Calu3 (cell line): Measurements from ENCODE around the gene FAF1. TPM values are rescaled to one million over a fixed set of nuclear protein-coding genes. Genes with fewer than 3 reads are reported as not detected.

Source experiments
- BruUV-seq: library from RNA; stranded (reverse); fragments of 400-500 nt; replicated peaks from 2 replicates; lab custom pipeline; 2021; lab: Mats Ljungman, UMichigan
- CTCF ChIA-PET: fragments of 300-600 bp; sonication (Branson Sonifier 250); formaldehyde crosslinking; loops from one replicate; lab custom pipeline; 2022; ENCODE audit warnings: antibody characterized with exemption; lab: Charles Lee
- DNase-seq: peaks from one replicate; pipeline ENCODE4 v3.0.0; 2022
- H3K27ac Mint-ChIP-seq: one replicate; pipeline ENCODE4 v1.8.0; 2022; ENCODE audit warnings: mixed read lengths; ENCODE audit not compliant: unreplicated experiment
- H3K27me3 Mint-ChIP-seq: one replicate; pipeline ENCODE4 v1.8.0; 2022; ENCODE audit warnings: mixed read lengths; ENCODE audit not compliant: unreplicated experiment
- H3K36me3 Mint-ChIP-seq: one replicate; pipeline ENCODE4 v1.8.0; 2022; ENCODE audit warnings: mild to moderate bottlenecking, moderate library complexity, mixed read lengths; ENCODE audit not compliant: insufficient read depth, unreplicated experiment
- H3K4me1 Mint-ChIP-seq: one replicate; pipeline ENCODE4 v1.8.0; 2022; ENCODE audit warnings: mild to moderate bottlenecking, low read depth, mixed read lengths; ENCODE audit not compliant: unreplicated experiment
- H3K4me3 Mint-ChIP-seq: one replicate; pipeline ENCODE4 v1.8.0; 2022; ENCODE audit warnings: mild to moderate bottlenecking, low read depth, moderate library complexity, mixed read lengths; ENCODE audit not compliant: unreplicated experiment
- H3K9me3 Mint-ChIP-seq: one replicate; pipeline ENCODE4 v1.8.0; 2022; ENCODE audit warnings: low read depth, mixed read lengths; ENCODE audit not compliant: unreplicated experiment
- intact Hi-C: fragments of 100-400 bp; cut with micrococcal nuclease; formaldehyde crosslinking; loops from one replicate; pipeline ENCODE4 v1.10.0; 2022; ENCODE audit not compliant: unreplicated experiment
- total RNA-seq: library from RNA; stranded (reverse); gene quantifications from 2 replicates; pipeline ENCODE4 v1.2.3, GENCODE V29; 2022
- TF ChIP-seq, protein P1 (sequence below): fragments of 200-600 bp; IDR thresholded peaks from one replicate; pipeline ENCODE4 v1.8.0; 2022; ENCODE audit warnings: antibody characterized with exemption; ENCODE audit not compliant: unreplicated experiment

Gene FAF1
- total RNA-seq, 1 experiment from 2014 or later, result 104 TPM

DNA sequence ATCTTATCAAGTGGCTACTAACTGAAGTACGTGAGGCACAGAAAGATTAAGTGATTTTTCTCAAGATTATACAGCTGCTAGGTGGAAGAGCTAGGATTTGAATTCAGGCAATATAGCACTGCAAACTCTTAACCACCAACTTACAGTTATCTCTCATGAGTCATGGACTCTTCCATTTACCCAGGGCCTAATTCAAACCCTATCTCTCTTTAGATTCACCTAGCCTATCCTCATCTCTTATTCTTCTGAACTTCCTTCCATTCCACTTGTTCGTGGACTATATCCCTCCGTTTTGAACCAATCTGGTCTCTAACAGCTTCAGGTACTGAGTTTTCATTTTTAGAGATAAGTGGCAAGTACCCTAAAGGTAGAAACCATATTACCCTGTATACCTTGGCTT, 444.0 kb downstream of the FAF1 start:
- no peak overlapping the region for H3K4me3 Mint-ChIP-seq
- H3K27me3 Mint-ChIP-seq, result no peaks in the 10 kb centered on the region
- H3K36me3 Mint-ChIP-seq, result no peaks in the 10 kb centered on the region
- DNase-seq, result no peak
- CTCF ChIA-PET, result interaction anchor here (0.5 kb wide), 1 partner anchor 1639 kb away, joined by 8 read pairs; no protein-coding TSS in a partner anchor
- TF ChIP-seq, protein P1, sequence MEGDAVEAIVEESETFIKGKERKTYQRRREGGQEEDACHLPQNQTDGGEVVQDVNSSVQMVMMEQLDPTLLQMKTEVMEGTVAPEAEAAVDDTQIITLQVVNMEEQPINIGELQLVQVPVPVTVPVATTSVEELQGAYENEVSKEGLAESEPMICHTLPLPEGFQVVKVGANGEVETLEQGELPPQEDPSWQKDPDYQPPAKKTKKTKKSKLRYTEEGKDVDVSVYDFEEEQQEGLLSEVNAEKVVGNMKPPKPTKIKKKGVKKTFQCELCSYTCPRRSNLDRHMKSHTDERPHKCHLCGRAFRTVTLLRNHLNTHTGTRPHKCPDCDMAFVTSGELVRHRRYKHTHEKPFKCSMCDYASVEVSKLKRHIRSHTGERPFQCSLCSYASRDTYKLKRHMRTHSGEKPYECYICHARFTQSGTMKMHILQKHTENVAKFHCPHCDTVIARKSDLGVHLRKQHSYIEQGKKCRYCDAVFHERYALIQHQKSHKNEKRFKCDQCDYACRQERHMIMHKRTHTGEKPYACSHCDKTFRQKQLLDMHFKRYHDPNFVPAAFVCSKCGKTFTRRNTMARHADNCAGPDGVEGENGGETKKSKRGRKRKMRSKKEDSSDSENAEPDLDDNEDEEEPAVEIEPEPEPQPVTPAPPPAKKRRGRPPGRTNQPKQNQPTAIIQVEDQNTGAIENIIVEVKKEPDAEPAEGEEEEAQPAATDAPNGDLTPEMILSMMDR, result no peak
- no peak overlapping the region for H3K27ac Mint-ChIP-seq
- intact Hi-C loops, result no loop called here
- H3K4me1 Mint-ChIP-seq, result no peaks in the 10 kb centered on the region
- H3K9me3 Mint-ChIP-seq, result no peaks in the 10 kb centered on the region
- no TSS peak for BruUV-seq

- TF ChIP-seq, protein P1, result no peak
- Mint-ChIP-seq H3K36me3 (no peaks in the 10 kb centered on the region), H3K27me3 (no peaks in the 10 kb centered on the region), H3K4me3 (no peak overlapping the region), H3K27ac (no peak overlapping the region), H3K9me3 (peaks cover 4% of the 10 kb centered on the region), H3K4me1 (no peaks in the 10 kb centered on the region)
- CTCF ChIA-PET, result no interaction called here
- no TSS peak for BruUV-seq
- intact Hi-C loops, result no loop called here
- no peak for DNase-seq
Observed at GRCh38 chr1:50508040-50508586, 452.0 kb downstream of the FAF1 start.

GRCh38 chr1:50505427-50505826, 454.6 kb downstream of the FAF1 start:
- CTCF ChIA-PET, result interaction anchor here (0.6 kb wide), 1 partner anchor 56 kb away, joined by 4 read pairs; no protein-coding TSS in a partner anchor
- Mint-ChIP-seq H3K36me3 (no peaks in the 10 kb centered on the region), H3K27me3 (no peaks in the 10 kb centered on the region), H3K9me3 (peaks cover 4% of the 10 kb centered on the region), H3K4me1 (no peaks in the 10 kb centered on the region), H3K4me3 (no peak overlapping the region), H3K27ac (peak overlapping the region; percentile 41)
- no peak for DNase-seq
- BruUV-seq, result no TSS peak
- TF ChIP-seq, protein P1, result no peak
- intact Hi-C loops, result no loop called here

DNA sequence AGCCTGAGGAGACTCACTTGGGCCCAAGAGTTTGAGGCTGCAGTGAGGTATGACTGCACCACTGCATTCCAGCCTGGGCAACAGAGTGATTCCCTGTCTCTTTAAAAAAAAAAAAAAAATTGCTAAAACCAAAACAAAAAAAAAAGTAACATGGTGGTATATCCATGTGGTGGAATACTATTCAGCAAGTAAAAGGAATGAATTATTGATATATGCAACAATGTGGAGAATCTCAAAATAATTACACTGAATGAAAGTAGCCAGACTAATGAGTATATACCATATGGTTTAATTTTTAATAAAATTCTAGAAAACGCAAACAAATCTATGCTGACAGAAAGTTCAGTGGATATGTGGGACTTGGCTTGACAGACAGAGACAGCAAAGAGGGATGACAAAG, 456.6 kb downstream of the FAF1 start:
- CTCF ChIA-PET, result no interaction called here
- Mint-ChIP-seq H3K9me3 (peaks cover 4% of the 10 kb centered on the region), H3K27ac (no peak overlapping the region), H3K4me1 (no peaks in the 10 kb centered on the region), H3K36me3 (no peaks in the 10 kb centered on the region), H3K27me3 (no peaks in the 10 kb centered on the region), H3K4me3 (no peak overlapping the region)
- TF ChIP-seq, protein P1, result no peak
- DNase-seq, result no peak
- intact Hi-C loops, result no loop called here
- BruUV-seq, result no TSS peak
